NCI-H446 treated with DMSO at 0.1 percent for 48 hours (cell line): ENCODE data around the gene FAM83C.
"Not testable (repeated sequence)": the region's sequence is repeated elsewhere in the genome, so short reads cannot be mapped to it uniquely, and the experiment has no call there.

Source experiments
- DNase-seq: peaks from one replicate; lab custom pipeline; 2025; lab: John Stamatoyannopoulos, UW

FAM83C gene

DNA sequence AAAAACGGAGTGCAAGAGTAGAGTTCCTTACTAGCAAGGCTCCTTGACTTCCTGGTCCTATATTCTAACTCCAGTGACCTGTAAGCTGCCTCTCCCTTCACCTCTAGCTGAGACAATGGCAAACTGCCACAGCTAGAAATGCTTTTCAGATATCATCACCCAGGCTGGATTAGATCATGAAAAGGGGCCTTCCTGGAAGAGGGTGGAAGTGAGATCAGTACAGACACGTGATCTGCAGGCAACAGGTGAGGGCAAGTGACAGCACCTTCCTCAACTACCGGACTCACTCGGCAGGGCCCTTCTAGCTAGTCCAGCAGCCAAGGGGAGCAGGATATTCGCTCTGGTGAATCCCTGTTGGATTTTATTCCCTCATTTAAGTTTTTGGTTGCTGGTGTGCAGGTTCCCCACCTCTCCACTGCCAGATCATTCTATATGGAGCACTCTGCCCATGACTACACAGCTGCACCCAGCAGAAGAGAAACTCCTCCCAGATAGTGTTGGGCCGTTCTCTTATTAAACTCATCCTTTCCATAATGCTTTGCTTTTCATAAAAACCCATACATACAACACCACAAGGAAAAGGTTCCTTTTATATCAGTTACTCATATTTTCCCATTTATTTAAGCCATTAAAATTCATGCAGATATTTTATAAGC lies 26.4 kb upstream of the FAM83C start:
- no peak for DNase-seq

DNA sequence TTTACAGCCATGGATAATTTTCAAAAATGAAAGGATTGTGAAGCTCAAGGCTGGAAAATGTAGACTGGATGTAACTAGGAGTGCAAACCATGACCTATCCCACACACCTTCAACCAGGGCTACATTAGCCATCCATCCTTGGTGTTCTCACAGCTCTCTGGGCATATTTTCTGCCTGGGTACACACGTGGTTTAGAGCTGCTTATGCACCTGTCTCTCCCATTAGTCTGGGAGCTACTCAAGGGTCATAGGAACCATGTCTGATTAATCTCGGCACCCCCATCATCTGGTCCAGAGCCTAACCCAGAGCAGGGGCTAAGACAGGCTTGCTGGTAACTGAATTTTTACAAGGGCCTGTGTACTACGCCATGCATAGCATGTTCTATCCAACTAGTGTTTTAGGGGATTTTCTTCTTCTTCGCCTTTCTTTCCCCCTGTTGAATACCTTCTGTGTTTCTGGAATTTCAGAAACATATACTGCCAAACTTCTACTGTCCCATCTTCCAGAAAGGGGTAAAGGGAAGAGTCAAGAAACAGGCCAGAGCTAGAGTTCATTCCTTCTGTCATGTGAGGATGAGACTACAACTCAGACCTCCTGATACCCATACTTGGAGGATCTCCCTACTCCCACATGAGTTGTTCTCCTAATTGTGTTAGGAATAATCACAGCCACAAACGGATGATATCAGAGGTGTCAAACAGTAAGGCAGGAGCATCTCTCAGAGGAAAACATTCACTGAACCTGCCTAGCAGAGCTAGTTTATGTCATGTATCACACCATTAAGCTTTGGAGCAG lies 25.4 kb upstream of the FAM83C start:
- DNase-seq, result no peak

DNA sequence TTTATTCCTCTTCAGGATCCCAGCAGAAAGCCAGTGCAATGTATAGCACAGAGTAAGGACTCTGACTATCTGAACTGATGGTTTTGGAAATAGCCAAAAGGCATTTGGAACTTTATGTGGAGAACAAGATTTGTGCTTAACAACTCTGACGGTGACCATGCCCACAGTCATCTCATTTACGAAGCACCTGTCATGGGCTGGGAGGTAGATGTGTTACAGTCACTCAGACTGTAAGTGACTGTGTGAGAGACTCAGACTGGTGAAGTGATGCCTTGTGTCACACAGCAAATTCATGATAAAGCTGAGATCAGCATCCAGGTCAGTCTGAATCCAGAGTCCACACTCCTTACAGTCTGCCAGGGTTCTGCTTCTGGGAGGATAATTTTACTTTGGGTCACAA lies 23.9 kb upstream of the FAM83C start:
- no peak for DNase-seq

DNA sequence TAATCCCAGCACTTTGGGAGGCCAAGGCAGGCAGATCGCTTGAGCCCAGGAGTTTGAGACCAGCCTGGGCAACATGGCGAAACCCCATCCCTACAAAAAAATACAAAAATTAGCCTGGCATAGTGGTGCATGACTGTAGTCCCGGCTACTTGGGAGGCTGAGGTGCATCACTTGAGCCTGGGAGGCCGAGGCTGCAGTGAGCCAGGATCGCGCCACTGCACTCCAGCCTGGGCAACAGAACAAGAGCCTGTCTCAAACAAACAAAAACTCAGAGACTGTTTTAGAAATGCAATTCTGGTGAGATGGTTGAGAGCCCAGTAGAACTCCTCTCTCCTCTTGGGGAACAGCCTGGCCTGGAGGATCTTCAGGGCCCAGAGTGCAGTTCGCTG lies 23.4 kb upstream of the FAM83C start:
- DNase-seq, result not testable (repeated sequence)

DNA sequence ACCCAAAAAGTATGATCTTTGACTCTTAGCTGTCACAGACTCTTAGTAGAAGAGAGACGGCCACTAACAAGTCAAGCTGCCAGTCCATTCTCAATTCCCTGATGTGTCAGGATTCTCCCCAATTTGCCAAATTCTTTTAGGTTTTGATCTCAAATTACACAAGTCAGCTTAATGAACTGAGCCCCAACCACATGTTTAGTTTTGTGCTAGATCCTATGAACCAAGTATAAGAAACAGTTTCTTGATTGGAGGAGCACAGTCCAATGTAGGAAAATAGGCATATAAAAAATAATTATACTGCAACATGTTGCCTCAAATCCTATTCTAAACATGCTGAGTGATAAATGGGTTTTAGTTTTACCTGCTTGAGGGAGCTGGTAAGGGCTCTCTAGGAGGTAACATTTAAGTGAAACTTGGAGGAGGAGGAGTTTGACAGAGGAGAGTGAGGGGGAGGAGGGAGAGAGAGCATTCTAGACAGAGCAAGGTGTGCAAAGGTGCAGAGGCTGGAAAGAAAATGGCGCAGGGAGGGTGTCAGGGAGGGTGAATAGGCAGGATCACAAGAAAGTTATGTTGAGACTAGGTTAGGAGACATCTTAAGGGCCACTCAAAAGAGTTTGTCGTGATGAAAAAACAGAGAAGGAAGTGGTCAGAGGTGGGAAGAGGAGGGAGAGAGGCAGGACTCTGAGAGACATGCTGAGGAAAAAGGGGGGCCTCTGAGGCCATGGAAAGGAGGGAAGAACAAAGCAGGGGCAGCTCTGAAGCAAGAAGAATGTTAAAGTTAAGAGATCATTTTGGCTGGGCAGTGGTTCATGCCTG lies 22.8 kb upstream of the FAM83C start:
- DNase-seq, result peak; percentile 37

DNA sequence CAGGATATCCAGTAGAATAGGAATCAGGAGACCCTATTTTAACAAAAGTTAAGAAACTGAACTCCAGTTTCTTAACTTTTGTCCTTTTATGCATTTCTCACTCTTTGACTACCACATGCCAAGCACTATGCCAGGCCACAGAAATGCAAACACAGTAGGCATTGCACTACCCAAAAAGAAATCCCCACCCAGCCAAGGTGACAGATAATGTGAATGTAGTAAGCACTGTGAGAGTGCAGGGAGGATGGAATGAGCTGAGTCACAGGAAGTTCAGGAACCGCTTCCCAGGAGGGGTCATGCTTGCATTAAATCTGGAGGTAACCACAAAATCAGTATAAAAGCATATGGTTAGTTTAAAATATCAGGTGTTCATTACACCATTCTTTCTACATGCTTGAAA lies 20.1 kb upstream of the FAM83C start:
- DNase-seq, result no peak

DNA sequence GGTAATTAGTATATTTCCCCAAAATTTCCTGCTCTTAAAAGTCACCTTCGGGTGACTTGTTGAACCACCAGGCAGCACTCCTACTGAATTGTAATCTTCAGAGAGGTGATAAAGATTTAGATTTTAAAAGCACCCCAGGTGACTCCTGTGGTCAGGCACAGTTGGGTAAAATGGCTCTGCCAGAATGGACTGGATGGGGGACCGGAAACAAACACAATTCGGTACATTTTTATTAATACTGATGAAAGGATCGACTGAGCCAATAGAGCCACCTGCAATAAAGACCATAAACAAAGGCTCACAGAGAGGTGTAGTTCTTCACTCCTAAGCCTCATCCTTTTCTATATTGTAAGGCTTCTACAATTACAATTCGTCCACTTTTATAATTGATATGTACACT lies 19.6 kb upstream of the FAM83C start:
- DNase-seq, result no peak

DNA sequence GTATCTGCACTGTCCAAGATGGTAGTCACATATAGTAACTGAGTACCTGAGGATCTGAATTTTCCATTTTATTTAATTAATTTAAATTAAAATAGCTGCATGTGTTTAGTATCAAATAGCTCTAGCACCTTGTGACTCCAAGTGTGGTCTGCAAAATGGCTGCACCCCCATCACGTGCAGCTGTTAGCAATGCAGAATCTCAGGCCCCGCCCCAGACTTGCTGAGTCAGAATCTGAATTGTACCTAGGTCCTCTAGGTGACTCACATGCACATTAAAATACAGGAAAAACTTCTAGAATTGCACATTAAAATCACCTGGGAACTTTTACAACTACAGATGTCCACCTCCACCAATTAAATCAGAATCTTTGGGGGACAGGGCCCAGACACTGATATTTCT lies 19.2 kb upstream of the FAM83C start:
- no peak for DNase-seq

DNA sequence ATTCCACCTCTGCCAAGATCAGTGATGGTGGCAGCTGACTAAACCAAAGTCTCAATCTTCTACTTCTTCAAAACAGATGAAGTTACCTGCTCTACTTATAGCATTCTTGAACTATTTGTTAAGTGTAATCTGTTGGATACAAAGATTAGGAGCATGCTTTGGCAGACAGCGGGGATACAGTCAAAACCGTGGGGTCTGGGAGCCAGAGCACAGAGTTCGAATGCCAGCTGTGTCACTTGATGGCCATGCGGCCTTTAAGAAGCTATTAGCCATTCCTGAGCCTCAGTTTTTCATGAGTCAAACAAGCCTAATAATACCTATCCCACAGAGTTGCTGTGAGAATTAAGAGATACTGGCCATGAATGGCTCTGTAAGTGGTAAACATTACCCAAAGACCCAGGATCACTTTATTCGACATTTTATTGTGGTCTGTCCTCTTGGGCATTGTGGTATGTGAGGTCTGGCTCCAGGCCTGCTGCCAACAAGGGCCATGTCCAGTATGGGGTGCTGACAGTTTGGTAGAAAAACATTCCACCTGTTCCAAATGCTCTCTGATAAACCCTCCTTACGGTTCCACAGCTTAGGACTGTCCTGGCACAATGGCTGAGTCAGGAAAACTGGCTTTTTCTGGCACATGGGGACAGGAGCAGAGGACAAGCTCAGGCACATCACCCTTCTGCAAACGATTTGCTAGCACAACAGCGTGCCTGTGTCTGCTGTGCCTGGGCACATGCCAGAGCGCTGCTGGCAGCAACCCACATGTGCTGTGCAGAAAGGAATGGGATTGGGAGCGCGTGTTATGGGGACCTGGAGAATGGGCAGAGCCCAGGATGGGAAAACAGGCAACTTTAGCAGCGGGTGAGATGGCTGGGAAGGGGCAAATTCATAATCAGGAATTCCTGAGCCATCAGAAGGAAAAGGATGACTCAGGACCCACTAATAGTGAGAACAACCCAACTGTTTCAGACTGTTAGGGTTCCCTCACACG lies 15.7 kb upstream of the FAM83C start:
- peak; percentile 95 for DNase-seq

DNA sequence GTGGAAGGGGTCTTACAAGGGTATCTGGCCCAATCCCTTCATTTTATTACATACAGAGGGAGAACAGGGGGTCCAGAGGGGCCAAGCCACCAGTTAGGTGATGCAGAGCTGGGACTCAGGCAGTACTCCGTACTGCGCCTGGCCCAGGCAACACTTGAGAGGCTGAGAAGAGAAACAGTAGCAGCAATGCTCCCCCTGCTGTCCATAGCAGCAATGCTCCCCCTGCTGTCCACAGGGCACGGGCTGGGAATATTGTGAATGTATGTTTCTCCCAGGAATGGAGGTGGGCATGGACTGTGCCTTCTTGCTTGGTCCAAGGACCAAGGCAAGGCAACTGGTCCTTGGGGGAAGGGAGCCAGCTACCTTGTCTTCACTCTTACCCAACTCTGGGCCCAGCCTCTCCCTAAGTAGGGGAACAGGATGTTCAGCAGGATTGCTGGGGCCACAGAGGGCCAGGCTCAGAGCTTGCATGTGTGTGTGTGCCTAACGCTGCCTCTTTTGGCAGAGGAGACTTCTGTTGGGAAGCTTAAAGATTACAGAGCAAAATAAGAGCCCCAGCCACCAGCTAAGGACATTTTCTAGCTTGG lies 14.8 kb upstream of the FAM83C start:
- peak; percentile 25 for DNase-seq

DNA sequence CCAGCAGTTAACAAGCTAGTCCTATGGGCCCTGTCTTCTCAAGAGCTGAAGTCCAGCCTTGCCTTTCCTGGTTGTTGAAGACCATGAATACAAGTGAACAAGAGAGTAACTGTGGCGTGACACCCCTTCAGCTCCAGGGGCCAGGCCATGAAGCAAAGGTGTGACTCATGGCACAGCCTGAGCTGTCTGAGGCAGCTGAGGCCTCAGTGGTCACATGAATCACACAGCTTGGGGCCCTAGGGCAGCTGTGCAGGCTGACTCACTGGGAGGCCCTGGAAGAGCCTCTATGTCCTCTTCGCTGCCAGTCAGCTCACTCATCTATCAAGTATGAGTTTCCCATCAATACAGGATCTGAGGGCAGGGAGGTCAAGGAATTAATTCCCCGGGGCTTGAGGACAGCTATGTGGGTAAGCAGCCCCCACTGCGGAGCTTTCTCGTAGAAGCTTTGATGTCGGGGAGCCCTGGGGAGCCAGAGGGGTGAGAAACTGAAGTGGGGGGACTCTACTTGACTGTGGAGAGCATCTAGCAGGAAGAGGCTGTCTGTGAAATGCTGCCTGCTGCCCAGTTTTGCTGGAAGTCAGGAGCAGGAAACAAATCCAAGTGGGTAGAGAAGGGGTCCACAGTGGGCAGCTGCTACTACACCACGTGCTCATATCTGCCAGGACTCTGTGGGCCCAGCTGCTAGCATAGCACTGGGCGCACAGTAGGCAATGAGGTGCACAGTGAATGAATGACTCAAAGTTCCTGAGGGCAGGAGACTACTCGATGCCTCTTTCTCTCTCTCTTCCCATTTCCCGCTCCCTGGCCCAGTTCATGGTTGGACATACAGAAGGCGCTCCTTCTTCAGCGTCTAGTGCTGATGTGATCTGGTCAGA lies 13.7 kb upstream of the FAM83C start:
- DNase-seq, result peak; percentile 61

DNA sequence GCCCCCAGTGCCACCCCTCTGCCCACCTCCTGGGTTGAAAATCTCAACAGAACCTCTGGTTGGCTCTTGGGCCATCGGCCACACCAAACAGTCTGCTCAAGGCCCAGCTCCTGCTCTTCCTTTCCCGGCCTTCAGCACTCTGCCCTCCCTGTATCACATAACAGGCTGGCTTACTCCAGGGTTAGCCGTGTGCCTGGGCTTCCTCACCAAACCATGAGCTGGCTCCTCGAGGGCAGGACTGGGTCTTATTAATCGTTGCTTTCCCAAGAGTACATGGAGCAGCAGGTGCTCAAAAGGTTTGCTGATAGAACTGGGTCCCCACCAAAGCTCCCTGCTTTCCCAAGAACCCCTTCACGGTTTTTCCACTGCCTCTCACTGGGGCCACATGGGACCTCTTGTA lies 12.7 kb upstream of the FAM83C start:
- DNase-seq, result no peak

DNA sequence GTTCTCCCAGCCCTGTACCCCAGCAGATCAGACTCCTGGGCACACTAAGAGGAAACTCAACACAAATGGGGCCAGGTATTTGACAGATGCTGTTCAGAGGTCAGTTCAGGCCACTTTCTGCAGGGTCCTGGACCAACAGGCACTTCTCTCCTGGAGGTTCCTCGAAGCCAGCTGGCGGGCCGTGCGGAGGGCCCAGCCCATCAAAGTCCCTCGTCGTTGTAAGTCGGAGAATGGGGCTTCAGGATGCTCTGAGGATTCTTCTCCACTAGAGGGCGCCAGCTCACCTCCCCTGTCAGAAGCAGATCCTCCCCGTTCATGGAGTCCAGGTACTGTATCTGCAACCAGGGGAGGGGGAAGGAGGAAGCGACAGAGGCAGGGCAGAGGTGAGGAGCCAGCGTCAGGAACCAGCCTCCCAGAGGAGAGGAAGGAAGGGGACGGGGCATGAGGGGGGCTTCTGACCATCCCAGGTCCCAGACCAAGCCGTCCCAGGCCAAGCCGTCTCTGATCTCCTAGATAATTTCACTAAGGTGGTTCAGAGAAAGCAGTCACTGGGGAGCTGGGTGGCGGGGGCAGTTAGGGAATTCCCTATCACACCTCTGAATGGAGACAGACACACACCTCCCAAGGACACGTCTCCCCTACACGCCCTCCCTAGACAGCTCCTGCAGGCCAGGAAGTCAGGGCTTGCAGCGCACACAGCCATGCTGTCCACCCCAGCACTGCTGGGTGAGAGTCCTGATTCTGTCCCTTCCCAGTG lies 11.7 kb upstream of the FAM83C start:
- DNase-seq, result peak; percentile 77

DNA sequence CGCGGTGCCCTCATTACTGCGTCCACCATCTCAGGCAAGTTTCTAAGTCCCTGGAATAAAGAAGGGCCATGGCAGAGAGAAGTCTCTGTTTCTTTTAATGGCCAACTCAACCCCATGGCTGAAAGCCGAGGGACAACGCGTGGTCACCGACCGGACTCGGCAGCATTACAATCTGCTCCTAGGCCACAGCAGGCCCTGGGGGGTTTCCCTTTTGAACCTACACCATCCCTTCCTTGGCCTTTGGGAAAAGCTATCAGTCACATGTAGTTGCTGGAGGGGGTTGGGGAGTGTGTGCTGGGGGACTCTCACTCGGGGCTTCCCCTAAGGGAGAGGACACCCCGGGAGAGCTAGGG lies 11.1 kb upstream of the FAM83C start:
- no peak for DNase-seq

DNA sequence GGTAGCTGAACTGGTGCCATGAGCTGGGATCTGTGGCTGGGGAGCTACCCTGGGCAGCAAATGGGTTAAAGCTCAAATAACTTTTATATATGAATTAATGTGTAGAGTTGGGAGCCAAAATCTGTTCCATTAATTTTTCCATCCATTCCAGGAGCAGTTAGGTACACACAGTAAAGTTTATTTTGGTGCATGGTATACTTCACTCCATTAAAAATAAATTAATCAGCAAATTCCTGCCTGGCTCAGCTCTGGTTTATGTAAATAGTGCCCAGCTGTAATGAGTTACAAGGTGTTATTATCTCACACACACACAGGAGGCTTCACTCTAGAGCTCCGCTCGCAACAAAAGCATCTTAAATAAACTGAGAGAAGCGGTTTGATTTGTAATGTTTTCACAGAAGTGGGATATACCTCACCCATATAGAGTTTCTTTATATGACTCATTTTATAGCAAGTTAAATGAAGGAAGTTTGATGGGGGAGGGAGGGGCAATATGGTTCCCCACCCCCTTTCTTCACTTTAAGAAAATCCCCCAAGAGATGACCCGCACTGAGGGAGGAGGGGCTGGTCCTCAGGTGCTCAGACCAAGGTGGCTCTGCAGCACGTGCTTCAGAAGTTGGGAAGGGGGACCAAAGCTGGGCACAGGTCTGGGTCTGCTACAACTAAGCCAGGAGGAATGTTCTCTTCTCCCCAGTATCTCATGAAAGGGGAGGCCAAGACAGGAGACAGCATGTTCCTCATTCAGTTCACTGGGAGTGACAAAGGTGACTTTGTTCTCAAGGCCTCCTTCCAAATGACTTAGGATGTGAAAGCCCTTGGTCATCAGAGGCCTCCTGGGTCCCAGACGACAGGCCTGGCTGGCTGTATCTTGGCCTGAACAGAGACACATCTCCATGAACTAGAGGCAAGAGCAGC lies 10.5 kb upstream of the FAM83C start:
- no peak for DNase-seq

DNA sequence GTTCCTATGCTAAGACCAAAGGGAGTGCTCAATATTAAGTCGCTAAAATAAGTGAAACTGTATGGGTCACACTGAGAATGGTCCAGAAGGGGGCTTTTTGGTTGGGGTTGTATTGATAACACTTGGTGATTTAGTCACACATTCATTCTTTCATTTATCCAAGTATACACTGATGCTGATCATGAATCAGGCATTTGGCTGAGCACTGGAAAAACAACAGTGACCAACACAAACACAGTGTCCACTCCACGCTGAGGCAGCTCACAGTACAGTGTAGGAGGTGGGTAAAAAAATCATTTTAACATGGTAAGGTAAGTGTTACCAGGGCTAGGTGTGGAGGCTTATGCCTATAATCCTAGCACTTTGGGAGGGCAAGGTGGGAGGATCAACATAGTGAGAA lies 9.2 kb upstream of the FAM83C start:
- DNase-seq, result no peak

DNA sequence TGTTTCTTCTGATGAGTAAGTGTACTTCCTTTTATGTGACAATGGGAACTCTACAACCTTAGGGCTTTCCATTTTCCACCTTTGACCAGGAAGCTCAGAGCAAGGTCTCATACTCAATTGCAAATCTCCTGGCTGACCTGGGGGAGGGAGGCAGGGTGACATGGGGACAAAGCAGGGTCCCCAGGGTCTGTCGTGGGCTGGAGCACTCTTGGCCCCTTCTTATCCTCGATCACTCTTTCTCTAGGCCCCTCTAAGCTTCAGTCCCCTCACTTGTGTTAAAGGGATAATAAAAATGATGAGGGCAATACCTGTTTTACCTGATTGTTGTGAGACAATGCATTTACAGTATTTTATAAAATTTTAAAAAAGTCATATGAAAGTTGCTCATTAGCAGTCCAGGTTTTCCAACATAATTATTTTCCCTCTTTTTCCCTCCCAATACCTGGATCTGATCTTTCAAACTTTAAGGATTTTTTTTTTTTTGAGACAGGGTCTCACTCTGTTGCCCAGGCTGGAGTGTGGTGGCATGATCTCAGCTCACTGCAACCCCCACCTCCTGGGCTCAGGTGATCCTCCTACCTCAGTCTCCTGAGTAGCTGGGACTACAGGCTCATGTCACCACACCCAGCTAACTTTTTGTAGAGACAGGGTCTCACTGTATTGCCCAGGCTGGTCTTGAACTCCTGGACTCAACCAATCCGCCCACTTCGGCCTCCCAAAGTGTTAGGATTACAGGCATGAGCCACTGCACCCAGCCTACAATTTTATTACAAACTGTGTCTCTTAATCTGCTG lies 8.4 kb upstream of the FAM83C start:
- no peak for DNase-seq

DNA sequence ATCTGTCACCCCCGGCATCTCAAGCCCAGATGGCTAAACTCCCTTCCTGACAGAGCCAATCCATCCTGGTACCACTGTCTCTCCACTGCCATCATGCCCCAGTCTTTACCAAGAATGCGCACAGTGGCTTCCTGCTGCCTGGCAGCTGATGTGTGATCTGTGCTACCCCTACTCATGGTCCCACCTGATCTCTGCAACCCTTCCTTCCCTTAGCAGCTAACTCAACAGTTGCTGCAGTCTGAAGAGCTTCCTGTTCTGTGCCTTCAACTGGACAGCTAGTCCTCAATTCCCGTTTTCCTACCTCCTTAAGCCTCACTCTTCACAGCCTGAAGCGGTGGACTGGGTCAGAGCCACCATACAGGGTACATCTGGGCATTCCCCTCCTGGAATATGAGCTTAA lies 7.6 kb upstream of the FAM83C start:
- no peak for DNase-seq
